Lung (tissue), 12 donors: Measurements from ENCODE around the gene SLC7A6OS. TPM values are rescaled to one million over a fixed set of nuclear protein-coding genes. Genes with fewer than 3 reads are reported as not detected.
A peak's percentile ranks its signal among the peaks of the same experiment; 100 is the strongest.

ENCODE experiments used
- ATAC-seq: fragments of 200-7000 bp; cut with Tn5 transposase; one replicate; pipeline ENCODE4 v1.9.1; 2020; ENCODE audit warnings: moderate number of reproducible peaks; ENCODE audit not compliant: insufficient read depth, low FRiP score
- DNase-seq, 3 donors: peaks; one replicate each; pipeline ENCODE4 v3.0.0-alpha.2; 2013 to 2017
- H3K27ac ChIP-seq, 2 donors: one replicate each; pipeline ENCODE4 v1.5.1; 2013; ENCODE audit warnings: mild to moderate bottlenecking in 2 of 2, moderate library complexity in 2 of 2, control low read depth in 1 of 2, inconsistent platforms in 1 of 2, low read depth in 1 of 2, low read length in 1 of 2
- H3K27me3 ChIP-seq, 3 donors: one replicate each; pipeline ENCODE4 v1.5.1; 2013; ENCODE audit warnings: low read length in 2 of 3; ENCODE audit not compliant: control insufficient read depth in 3 of 3, insufficient read depth in 3 of 3
- H3K36me3 ChIP-seq, 4 donors: one replicate each; pipeline ENCODE4 v1.5.1; 2013; ENCODE audit warnings: low read length in 4 of 4, mild to moderate bottlenecking in 1 of 4, moderate library complexity in 1 of 4; ENCODE audit not compliant: control insufficient read depth in 4 of 4, insufficient read depth in 4 of 4
- H3K4me1 ChIP-seq, 5 donors: one replicate each; pipeline ENCODE4 v1.5.1; 2013; ENCODE audit warnings: low read length in 5 of 5, mild to moderate bottlenecking in 2 of 5, moderate library complexity in 1 of 5; ENCODE audit not compliant: control insufficient read depth in 5 of 5, insufficient read depth in 5 of 5
- H3K4me3 ChIP-seq: one replicate; pipeline ENCODE4 v1.5.1; 2013; ENCODE audit warnings: mild to moderate bottlenecking, control low read depth, moderate library complexity
- H3K9ac ChIP-seq, 2 donors: one replicate each; pipeline ENCODE4 v1.5.1; 2013; ENCODE audit warnings: low read length in 2 of 2, control low read depth in 1 of 2; ENCODE audit not compliant: insufficient read depth in 1 of 2
- H3K9me3 ChIP-seq, 4 donors: one replicate each; pipeline ENCODE4 v1.5.1; 2013; ENCODE audit warnings: low read length in 3 of 4, mild to moderate bottlenecking in 1 of 4, moderate library complexity in 1 of 4; ENCODE audit not compliant: control insufficient read depth in 4 of 4, insufficient read depth in 3 of 4
- WGBS, 2 donors: extraction: QIAGEN DNeasy Blood & Tissue Kit; methylation state at CpG; one replicate each; pipeline ENCODE4 v1.1.7; 2013; 5-methylcytosine and 5-hydroxymethylcytosine counted together
- polyA plus RNA-seq, 2 donors: library from polyadenylated mRNA; stranded (reverse); fragments of 200-250 nt; gene quantifications; one replicate each; pipeline ENCODE4 v1.2.1, GENCODE V29; 2013
- total RNA-seq, 2 donors: library from RNA; depleted of rRNA in 1 of 2; stranded (reverse); fragments of >200 nt in 1 of 2; gene quantifications; one replicate each; pipeline ENCODE4 v1.2.1, GENCODE V29; 2014 to 2021
- TF ChIP-seq, protein P1 (sequence below): IDR thresholded peaks from 2 replicates; pipeline ENCODE4 v1.5.1; 2012; ENCODE audit warnings: mild to moderate bottlenecking; ENCODE audit errors: control extremely low read depth, extremely low read depth
- donor health status: control.
- donor health status: control.
- donor health status: Bipolar disorder and iron deficiency.
- donor health status: healthy.
- donor health status: DM: yes; HTN: yes; CAD: no.

The SLC7A6OS gene
- total and polyA plus RNA-seq, 4 donors: 6.3 to 18.9 (median 12.0) TPM

DNA sequence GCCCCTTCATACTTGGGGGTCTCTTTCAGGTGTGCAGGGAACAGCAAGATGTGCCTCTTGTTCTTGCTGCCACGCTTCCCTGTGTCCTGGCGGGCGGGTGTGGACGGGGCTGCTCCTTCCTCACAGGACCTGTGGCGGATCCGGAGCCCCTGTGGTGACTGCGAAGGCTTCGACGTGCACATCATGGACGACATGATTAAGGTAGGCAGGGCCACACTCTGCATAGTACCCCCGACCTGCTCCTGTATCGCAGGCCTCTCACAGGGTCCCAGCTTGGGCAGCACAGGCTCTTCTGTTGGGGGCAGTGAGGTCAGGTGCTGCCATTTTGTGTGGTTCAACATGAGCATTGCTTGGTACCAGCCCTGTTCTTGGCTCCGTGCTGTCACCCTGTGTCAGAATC, 42.6 kb upstream of the SLC7A6OS start:
- Histone ChIP-seq H3K4me1 (peaks cover 0 to 6% (median 0%) of the 10 kb centered on the region in 5 donors), H3K27me3 (no peaks in the 10 kb centered on the region), H3K36me3 (peaks cover 4 to 76% (median 40%) of the 10 kb centered on the region in 4 donors), H3K4me3 (no peak overlapping the region), H3K9ac (no peak overlapping the region), H3K9me3 (no peaks in the 10 kb centered on the region), H3K27ac (no peak overlapping the region)
- DNase-seq (no peak), ATAC-seq (no peak)
- TF ChIP-seq, protein P1, sequence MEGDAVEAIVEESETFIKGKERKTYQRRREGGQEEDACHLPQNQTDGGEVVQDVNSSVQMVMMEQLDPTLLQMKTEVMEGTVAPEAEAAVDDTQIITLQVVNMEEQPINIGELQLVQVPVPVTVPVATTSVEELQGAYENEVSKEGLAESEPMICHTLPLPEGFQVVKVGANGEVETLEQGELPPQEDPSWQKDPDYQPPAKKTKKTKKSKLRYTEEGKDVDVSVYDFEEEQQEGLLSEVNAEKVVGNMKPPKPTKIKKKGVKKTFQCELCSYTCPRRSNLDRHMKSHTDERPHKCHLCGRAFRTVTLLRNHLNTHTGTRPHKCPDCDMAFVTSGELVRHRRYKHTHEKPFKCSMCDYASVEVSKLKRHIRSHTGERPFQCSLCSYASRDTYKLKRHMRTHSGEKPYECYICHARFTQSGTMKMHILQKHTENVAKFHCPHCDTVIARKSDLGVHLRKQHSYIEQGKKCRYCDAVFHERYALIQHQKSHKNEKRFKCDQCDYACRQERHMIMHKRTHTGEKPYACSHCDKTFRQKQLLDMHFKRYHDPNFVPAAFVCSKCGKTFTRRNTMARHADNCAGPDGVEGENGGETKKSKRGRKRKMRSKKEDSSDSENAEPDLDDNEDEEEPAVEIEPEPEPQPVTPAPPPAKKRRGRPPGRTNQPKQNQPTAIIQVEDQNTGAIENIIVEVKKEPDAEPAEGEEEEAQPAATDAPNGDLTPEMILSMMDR: no peak
- 85 to 92% methylated on average over 13 of the region's 13 CpGs for WGBS, 2 donors

DNA sequence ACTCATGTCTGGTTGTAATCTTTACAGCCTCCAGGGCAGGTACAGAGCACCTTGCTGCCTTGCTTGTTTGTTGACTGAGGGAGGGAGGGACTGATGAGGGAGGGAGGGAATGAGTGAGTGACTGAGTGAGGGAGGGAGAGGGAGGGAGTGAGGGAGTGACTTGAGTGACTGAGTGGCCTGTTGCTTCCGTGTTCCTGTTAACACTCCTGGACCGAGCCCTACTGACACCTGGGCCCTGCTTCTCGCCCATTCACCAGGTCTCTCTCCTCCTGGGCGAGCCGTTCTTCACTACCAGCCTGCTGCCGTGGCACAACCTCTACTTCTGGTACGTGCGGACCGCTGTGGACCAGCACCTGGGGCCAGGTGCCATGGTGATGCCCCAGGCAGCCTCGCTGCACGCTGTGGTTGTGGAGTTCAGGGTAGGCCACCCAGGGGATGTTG, 41.3 kb upstream of the SLC7A6OS start:
- TF ChIP-seq, protein P1: no peak
- Histone ChIP-seq H3K36me3 (peaks cover 4 to 73% (median 39%) of the 10 kb centered on the region in 4 donors), H3K27ac (peak overlapping the region in 1 of 2 donors; percentile 42), H3K9me3 (no peaks in the 10 kb centered on the region), H3K9ac (no peak overlapping the region), H3K4me3 (no peak overlapping the region), H3K4me1 (peaks cover 0 to 6% (median 0%) of the 10 kb centered on the region in 5 donors), H3K27me3 (no peaks in the 10 kb centered on the region)
- DNase-seq: no peak
- WGBS, 2 donors: 76 to 95% methylated on average over 11 of the region's 11 CpGs
- ATAC-seq: peak; percentile 80

DNA sequence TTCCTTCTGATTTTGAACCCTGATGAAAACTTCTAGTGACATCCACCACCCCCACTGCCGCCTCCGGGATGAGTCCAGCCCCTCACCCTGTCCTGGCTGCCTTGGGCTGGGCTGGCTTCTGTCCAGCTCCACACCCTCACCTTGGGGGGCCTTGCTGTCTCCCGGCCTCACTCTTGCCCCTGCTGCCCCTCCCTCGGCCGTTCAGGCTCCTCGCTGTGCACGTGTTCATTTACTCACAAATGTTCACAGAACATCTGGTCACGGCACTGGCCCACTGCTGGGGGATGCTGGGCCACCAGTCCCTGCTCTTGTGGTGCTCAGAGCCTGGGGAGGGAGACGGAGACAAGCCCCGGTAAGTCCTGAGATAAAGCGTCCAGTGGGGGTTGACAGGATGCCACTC, 40.7 kb upstream of the SLC7A6OS start:
- Histone ChIP-seq H3K9ac (no peak overlapping the region), H3K4me1 (peaks cover 0 to 6% (median 0%) of the 10 kb centered on the region in 5 donors), H3K4me3 (no peak overlapping the region), H3K36me3 (peaks cover 4 to 73% (median 37%) of the 10 kb centered on the region in 4 donors), H3K27ac (no peak overlapping the region), H3K9me3 (no peaks in the 10 kb centered on the region), H3K27me3 (no peaks in the 10 kb centered on the region)
- DNase-seq (no peak), ATAC-seq (no peak)
- WGBS, 2 donors: 85 to 93% methylated on average over 11 of the region's 11 CpGs
- TF ChIP-seq, protein P1: no peak

DNA sequence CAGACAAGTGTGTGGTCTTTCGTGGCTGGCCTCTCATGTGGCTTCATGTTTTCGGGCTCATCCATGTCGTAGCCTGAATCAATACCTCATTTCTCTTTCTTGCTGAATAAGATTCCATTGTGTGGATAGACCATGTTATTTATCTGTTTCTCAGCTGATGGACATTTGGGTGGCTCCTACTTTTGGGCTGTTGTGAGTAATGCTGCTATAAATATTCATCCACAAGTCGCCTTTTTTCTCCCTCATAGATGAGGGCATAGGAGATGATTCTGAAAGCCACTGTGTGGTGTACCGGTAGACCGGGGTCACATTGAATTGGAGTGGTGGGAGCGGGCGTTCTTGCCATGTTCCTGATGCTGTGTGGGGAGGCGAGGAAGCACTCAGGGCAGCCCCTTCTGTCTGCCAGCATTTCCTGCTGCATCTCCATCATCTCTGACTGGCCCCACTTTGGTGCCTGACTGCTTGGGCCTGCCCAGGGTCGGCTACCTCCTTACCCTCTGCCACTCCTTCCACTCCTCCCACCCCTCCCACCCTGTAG, 40.1 kb upstream of the SLC7A6OS start:
- no peak for ATAC-seq
- Histone ChIP-seq H3K4me3 (no peak overlapping the region), H3K27ac (no peak overlapping the region), H3K36me3 (peaks cover 4 to 73% (median 39%) of the 10 kb centered on the region in 4 donors), H3K9ac (no peak overlapping the region), H3K27me3 (no peaks in the 10 kb centered on the region), H3K9me3 (no peaks in the 10 kb centered on the region), H3K4me1 (peaks cover 0 to 4% (median 0%) of the 10 kb centered on the region in 5 donors)
- TF ChIP-seq, protein P1: no peak
- WGBS, 2 donors: 94 to 96% methylated on average over 10 of the region's 10 CpGs
- no peak for DNase-seq
